Loucy (cell line): ENCODE data around the gene TAF4.
"Not testable (repeated sequence)": the region's sequence is repeated elsewhere in the genome, so short reads cannot be mapped to it uniquely, and the experiment has no call there.

Experiments
- H2AFZ ChIP-seq: fragments of 200-600 bp; sonication (generic); 2 replicates; pipeline ENCODE4 v1.6.0; 2016; ENCODE audit warnings: antibody characterized with exemption, mild to moderate bottlenecking, low read length, moderate library complexity
- H3F3A ChIP-seq: fragments of 200-600 bp; 2 replicates; pipeline ENCODE4 v1.6.0; 2016; ENCODE audit warnings: antibody characterized with exemption, low read depth, mild to moderate bottlenecking
- H3K27me3 ChIP-seq: fragments of 200-600 bp; sonication (generic); 2 replicates; pipeline ENCODE4 v1.6.1; 2014; ENCODE audit warnings: low read length, mild to moderate bottlenecking; ENCODE audit not compliant: insufficient read depth, poor library complexity, severe bottlenecking
- H3K36me3 ChIP-seq: fragments of 200-600 bp; sonication (generic); 2 replicates; pipeline ENCODE4 v1.6.1; 2016; ENCODE audit warnings: low read length; ENCODE audit not compliant: insufficient read depth
- H3K4me1 ChIP-seq: fragments of 200-600 bp; sonication (generic); 2 replicates; pipeline ENCODE4 v1.5.1; 2014; ENCODE audit warnings: low read length, mild to moderate bottlenecking; ENCODE audit not compliant: insufficient read depth, poor library complexity, severe bottlenecking
- H3K4me2 ChIP-seq: fragments of 200-600 bp; sonication (generic); 2 replicates; pipeline ENCODE4 v1.6.0; 2014; ENCODE audit warnings: antibody characterized with exemption, low read length, low read depth, mild to moderate bottlenecking; ENCODE audit not compliant: poor library complexity, severe bottlenecking
- H3K4me3 ChIP-seq: fragments of 200-600 bp; sonication (generic); 2 replicates; pipeline ENCODE4 v1.5.1; 2014; ENCODE audit warnings: low read length, mild to moderate bottlenecking, mixed read lengths; ENCODE audit not compliant: poor library complexity, severe bottlenecking
- H3K79me2 ChIP-seq: fragments of 200-600 bp; sonication (generic); 2 replicates; pipeline ENCODE4 v1.6.1; 2014; ENCODE audit warnings: low read length; ENCODE audit not compliant: insufficient read depth
- H3K9ac ChIP-seq: fragments of 200-600 bp; sonication (generic); 2 replicates; pipeline ENCODE4 v1.6.0; 2014; ENCODE audit warnings: mild to moderate bottlenecking, low read depth, low read length, moderate library complexity; ENCODE audit not compliant: poor library complexity, severe bottlenecking
- H3K9me2 ChIP-seq: fragments of 200-600 bp; sonication (generic); replicated peaks from 2 replicates; pipeline ENCODE4 v1.6.1; 2016; ENCODE audit warnings: low read depth, low read length, mixed read lengths
- H3K9me3 ChIP-seq: fragments of 200-600 bp; sonication (generic); 2 replicates; pipeline ENCODE4 v1.6.1; 2014; ENCODE audit warnings: mild to moderate bottlenecking, antibody characterized with exemption, low read length, low read depth; ENCODE audit not compliant: insufficient read depth
- H4K20me1 ChIP-seq: fragments of 200-600 bp; sonication (generic); 2 replicates; pipeline ENCODE4 v1.6.0; 2014; ENCODE audit warnings: antibody characterized with exemption, low read length, mild to moderate bottlenecking; ENCODE audit not compliant: insufficient read depth, poor library complexity, severe bottlenecking
- EZH2phosphoT487 ChIP-seq: fragments of 200-600 bp; IDR thresholded peaks from 2 replicates; pipeline ENCODE4 v1.6.1; 2018; ENCODE audit warnings: antibody characterized with exemption, mild to moderate bottlenecking, moderate library complexity, borderline replicate concordance
- TF ChIP-seq, protein P1 (sequence below): fragments of 200-600 bp; sonication (generic); conservative IDR thresholded peaks from 2 replicates; pipeline ENCODE4 v1.5.1; 2014; ENCODE audit warnings: mild to moderate bottlenecking, antibody characterized with exemption, low read length

TAF4 gene

DNA sequence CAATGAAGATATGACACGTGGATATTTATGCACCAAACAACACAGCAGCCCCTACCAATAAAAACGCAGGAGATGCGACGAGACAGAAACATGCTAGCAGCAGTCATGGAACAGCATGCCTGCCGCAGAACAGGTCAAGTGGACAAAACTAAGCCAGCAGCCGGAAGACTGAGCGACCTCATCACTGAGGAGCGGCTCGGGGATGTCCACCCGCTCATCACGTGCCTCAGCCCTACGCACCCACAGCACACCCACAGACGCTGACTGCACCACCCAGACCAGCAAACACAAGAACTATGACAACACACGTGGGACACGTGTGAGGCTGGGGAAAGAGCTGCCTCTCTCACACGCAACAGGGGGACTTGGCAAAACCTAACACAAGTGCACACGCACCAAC is 81.7 kb downstream of the TAF4 start:
- Histone ChIP-seq H4K20me1 (peaks cover 5% of the 10 kb centered on the region), H3K27me3 (no peaks in the 10 kb centered on the region), H3K9ac (no peak overlapping the region), H3K4me3 (no peak overlapping the region), H3K79me2 (no peaks in the 10 kb centered on the region; the same call in 1 of the 2 replicates), H3K4me1 (no peaks in the 10 kb centered on the region), H3F3A (peaks cover 4% of the 10 kb centered on the region; the same call in 1 of the 2 replicates), H3K36me3 (peaks cover 43% of the 10 kb centered on the region; the same call in 1 of the 2 replicates), H3K4me2 (no peak overlapping the region), H3K9me2 (no peaks in the 10 kb centered on the region), H3K9me3 (peaks cover 4% of the 10 kb centered on the region; the same call in 1 of the 2 replicates), H2AFZ (no peak overlapping the region)
- no peak for TF ChIP-seq EZH2phosphoT487
- TF ChIP-seq, protein P1, sequence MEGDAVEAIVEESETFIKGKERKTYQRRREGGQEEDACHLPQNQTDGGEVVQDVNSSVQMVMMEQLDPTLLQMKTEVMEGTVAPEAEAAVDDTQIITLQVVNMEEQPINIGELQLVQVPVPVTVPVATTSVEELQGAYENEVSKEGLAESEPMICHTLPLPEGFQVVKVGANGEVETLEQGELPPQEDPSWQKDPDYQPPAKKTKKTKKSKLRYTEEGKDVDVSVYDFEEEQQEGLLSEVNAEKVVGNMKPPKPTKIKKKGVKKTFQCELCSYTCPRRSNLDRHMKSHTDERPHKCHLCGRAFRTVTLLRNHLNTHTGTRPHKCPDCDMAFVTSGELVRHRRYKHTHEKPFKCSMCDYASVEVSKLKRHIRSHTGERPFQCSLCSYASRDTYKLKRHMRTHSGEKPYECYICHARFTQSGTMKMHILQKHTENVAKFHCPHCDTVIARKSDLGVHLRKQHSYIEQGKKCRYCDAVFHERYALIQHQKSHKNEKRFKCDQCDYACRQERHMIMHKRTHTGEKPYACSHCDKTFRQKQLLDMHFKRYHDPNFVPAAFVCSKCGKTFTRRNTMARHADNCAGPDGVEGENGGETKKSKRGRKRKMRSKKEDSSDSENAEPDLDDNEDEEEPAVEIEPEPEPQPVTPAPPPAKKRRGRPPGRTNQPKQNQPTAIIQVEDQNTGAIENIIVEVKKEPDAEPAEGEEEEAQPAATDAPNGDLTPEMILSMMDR, result no peak

DNA sequence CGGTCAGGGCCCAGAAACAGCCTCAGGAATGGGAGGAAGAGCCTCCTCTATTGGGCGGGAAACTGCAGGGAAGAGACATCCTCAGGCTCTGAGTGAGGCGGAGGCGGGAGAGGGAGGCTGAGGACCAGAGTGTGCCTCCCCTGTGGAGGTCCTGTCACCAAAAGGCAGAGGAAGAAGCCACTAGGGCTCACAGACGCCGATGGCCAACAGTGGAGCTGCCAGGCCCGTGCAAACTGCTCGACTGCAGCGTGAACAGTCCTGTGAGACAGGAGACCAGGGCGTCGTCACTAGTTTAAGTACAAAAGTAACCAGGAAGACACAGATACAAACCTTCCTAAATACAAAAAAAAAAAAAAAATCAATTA is 82.7 kb downstream of the TAF4 start:
- no peak overlapping the region for H3K9ac ChIP-seq
- peaks cover 4% of the 10 kb centered on the region; the same call in 1 of the 2 replicates for H3F3A ChIP-seq
- H3K36me3 ChIP-seq, result peaks cover 34% of the 10 kb centered on the region; the same call in 1 of the 2 replicates
- TF ChIP-seq, protein P1, result no peak
- TF ChIP-seq EZH2phosphoT487, result no peak
- no peak overlapping the region for H3K4me2 ChIP-seq
- peaks cover 7% of the 10 kb centered on the region for H4K20me1 ChIP-seq
- peaks cover 4% of the 10 kb centered on the region; the same call in 1 of the 2 replicates for H3K9me3 ChIP-seq
- no peak overlapping the region for H3K4me3 ChIP-seq
- H2AFZ ChIP-seq, result no peak overlapping the region
- no peaks in the 10 kb centered on the region; the same call in 1 of the 2 replicates for H3K79me2 ChIP-seq
- no peaks in the 10 kb centered on the region for H3K27me3 ChIP-seq
- H3K4me1 ChIP-seq, result no peaks in the 10 kb centered on the region
- no peaks in the 10 kb centered on the region for H3K9me2 ChIP-seq

DNA sequence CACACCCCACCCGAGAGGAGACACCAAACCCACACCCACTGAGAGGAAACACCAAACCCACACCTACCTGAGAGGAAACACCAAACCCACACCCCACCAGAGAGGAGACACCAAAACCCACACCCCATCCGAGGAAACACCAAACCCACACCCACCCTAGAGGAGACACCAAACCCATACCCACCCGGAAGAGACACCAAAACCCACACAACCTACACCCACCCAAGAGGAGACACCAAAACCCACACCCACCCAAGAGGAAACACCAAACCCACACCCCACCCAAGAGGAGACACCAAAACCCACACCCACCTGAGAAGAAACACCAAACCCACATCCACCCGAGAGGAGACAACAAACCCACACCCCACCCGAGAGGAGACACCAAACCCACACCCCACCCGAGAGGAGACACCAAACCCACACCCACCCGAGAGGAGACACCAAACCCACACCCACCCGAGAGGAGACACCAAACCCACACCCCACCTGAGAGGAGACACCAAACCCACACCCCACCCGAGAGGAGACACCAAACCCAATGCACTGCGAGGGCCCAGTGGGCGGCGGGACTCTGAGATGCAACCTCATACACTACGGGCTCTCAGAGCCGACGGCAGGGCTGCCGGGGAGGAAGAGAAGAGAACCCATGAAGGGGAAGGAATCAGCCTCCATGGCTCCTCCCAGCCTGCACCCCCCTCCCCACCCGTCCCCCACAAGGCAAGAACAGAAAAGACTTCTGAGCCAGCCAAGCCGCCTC is 83.3 kb downstream of the TAF4 start:
- TF ChIP-seq, protein P1, result no peak
- no peak for TF ChIP-seq EZH2phosphoT487
- Histone ChIP-seq H4K20me1 (peaks cover 7% of the 10 kb centered on the region), H3K9me2 (no peaks in the 10 kb centered on the region), H3F3A (peaks cover 4% of the 10 kb centered on the region; the same call in 1 of the 2 replicates), H3K9ac (no peak overlapping the region), H3K36me3 (peaks cover 33% of the 10 kb centered on the region; the same call in 1 of the 2 replicates), H2AFZ (no peak overlapping the region), H3K4me2 (no peak overlapping the region), H3K4me3 (no peak overlapping the region), H3K27me3 (no peaks in the 10 kb centered on the region), H3K9me3 (peaks cover 4% of the 10 kb centered on the region; the same call in 1 of the 2 replicates), H3K79me2 (no peaks in the 10 kb centered on the region; the same call in 1 of the 2 replicates), H3K4me1 (no peaks in the 10 kb centered on the region)

DNA sequence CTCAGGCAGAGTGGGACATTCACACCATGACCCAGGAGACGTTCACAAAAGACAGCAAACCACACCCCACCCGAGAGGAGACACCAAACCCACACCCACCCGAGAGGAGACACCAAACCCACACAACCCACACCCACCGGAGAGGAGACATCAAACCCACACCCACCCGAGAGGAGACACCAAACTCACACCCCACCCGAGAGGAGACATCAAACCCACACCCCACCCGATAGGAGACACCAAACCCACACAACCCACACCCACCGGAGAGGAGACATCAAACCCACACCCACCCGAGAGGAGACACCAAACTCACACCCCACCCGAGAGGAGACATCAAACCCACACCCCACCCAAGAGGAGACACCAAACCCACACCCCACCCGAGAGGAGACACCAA is 84.0 kb downstream of the TAF4 start:
- H3K9ac ChIP-seq, H3K9me2 ChIP-seq, H3K4me3 ChIP-seq, H2AFZ ChIP-seq, H3K9me3 ChIP-seq, H3K79me2 ChIP-seq, H4K20me1 ChIP-seq, H3F3A ChIP-seq, H3K4me2 ChIP-seq, H3K27me3 ChIP-seq, H3K4me1 ChIP-seq: not testable (repeated sequence)
- peaks cover 29% of the 10 kb centered on the region; the same call in 1 of the 2 replicates for H3K36me3 ChIP-seq
